Measurements from ENCODE around the gene SLC25A22.

The SLC25A22 gene

DNA sequence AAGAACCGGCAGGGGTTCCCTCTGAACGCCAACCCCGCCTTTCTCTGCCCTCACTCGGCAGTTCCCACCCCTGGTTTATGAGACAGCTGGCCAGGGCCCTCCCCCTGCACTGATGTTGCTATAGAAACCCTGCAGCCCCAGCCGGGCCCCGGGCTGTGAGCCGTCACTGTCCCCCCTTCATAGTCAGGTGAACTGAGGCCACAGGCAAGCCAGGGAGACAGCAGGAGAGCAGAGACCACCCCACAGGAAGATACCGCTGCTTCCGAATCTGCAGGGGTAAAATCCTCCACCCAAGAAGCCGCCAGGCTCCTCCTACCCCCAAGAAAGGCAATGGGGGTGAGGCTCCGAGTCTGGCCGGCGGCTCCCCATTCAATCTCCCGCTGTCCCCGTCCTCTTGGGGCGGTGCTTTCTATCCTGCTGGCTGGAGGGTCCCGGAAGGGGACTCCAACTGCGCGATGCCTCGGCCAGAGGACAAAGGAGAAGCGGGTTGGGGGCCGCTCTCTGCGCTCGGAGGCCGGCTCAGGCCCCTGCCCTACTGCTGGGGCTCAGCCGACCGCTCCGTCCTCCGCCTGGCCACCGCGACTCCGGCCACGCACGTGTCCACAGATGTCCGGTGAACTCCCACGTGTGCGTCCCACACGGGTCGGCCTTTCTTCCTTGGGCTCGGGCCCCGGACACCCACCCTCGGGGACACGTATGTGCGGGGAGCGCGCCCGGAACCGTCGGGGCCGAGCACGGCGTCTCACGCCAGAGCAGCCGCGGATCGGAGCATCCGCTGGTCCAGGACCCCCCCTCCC is 587 bp downstream of the SLC25A22 start:
- peak; percentile 69 to 71 for DNase-seq (ENCODE audit: low read depth in 1 of 2, low spot score in 1 of 2)
- H3K27ac ChIP-seq (replicated peaks) = peak overlapping the region; percentile 78
- no peak for TF ChIP-seq GABPA (IDR thresholded peaks at IDR 0.05; ENCODE audit: low read depth)
- TF ChIP-seq POLR2AphosphoS5 (IDR thresholded peaks at IDR 0.05; ENCODE audit: low read depth) = peak; percentile 34; the same call in 1 of the 2 replicates
- H3K27me3 ChIP-seq (ENCODE audit: insufficient read depth, poor library complexity, severe bottlenecking) = no peaks in the 10 kb centered on the region
- peak overlapping the region; percentile 69 for H3K4me3 ChIP-seq (replicated peaks; ENCODE audit: insufficient read depth, low read length)

DNA sequence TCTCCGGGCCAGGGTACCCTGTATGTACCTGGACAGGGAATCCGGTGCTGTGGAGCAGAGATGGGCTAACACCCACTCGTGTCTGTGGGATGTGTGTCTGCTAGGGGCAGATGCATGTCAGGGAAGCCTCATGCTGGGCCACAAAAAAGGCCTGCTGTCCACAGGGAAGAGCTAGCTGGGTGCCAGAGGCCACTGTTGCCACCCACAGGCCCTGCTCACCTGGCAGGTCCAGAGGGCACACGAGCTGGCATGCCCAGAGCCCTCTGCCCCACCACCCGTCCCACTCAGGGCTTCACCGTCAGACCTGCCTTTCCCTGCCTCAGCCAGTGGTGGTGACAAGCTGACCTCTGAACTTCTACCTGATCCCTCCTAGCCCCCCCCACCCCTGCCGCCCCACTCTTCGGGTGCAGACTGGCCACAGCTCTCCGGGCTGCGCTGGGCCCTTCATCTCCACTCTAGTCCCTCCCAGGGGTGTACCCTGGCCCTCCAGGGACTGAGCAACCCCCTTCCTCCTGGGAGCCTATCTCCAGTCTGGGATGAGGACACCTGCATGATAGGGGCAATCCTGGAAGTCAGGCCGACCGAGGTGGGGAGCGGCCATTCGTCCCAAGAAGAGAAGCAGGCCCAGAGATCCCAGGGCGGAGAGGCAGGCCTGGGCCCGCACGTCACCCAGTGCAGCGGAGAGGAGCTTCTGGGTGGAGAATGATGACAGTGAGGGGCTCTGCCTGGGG is 1.4 kb downstream of the SLC25A22 start:
- Histone ChIP-seq H3K27ac (replicated peaks) (peak overlapping the region; percentile 78), H3K27me3 (ENCODE audit: insufficient read depth, poor library complexity, severe bottlenecking) (no peaks in the 10 kb centered on the region), H3K4me3 (replicated peaks; ENCODE audit: insufficient read depth, low read length) (peak overlapping the region; percentile 69)
- no peak for DNase-seq (ENCODE audit: low read depth in 1 of 2, low spot score in 1 of 2)
- no peak for TF ChIP-seq POLR2AphosphoS5 (IDR thresholded peaks at IDR 0.05; ENCODE audit: low read depth)
- TF ChIP-seq, protein P1, sequence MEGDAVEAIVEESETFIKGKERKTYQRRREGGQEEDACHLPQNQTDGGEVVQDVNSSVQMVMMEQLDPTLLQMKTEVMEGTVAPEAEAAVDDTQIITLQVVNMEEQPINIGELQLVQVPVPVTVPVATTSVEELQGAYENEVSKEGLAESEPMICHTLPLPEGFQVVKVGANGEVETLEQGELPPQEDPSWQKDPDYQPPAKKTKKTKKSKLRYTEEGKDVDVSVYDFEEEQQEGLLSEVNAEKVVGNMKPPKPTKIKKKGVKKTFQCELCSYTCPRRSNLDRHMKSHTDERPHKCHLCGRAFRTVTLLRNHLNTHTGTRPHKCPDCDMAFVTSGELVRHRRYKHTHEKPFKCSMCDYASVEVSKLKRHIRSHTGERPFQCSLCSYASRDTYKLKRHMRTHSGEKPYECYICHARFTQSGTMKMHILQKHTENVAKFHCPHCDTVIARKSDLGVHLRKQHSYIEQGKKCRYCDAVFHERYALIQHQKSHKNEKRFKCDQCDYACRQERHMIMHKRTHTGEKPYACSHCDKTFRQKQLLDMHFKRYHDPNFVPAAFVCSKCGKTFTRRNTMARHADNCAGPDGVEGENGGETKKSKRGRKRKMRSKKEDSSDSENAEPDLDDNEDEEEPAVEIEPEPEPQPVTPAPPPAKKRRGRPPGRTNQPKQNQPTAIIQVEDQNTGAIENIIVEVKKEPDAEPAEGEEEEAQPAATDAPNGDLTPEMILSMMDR (IDR thresholded peaks at IDR 0.05; ENCODE audit: insufficient read depth, low read length) = no peak
- TF ChIP-seq, protein P2, sequence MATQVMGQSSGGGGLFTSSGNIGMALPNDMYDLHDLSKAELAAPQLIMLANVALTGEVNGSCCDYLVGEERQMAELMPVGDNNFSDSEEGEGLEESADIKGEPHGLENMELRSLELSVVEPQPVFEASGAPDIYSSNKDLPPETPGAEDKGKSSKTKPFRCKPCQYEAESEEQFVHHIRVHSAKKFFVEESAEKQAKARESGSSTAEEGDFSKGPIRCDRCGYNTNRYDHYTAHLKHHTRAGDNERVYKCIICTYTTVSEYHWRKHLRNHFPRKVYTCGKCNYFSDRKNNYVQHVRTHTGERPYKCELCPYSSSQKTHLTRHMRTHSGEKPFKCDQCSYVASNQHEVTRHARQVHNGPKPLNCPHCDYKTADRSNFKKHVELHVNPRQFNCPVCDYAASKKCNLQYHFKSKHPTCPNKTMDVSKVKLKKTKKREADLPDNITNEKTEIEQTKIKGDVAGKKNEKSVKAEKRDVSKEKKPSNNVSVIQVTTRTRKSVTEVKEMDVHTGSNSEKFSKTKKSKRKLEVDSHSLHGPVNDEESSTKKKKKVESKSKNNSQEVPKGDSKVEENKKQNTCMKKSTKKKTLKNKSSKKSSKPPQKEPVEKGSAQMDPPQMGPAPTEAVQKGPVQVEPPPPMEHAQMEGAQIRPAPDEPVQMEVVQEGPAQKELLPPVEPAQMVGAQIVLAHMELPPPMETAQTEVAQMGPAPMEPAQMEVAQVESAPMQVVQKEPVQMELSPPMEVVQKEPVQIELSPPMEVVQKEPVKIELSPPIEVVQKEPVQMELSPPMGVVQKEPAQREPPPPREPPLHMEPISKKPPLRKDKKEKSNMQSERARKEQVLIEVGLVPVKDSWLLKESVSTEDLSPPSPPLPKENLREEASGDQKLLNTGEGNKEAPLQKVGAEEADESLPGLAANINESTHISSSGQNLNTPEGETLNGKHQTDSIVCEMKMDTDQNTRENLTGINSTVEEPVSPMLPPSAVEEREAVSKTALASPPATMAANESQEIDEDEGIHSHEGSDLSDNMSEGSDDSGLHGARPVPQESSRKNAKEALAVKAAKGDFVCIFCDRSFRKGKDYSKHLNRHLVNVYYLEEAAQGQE (IDR thresholded peaks at IDR 0.05; ENCODE audit: insufficient replicate concordance, low read depth) = no peak
- no peak for TF ChIP-seq GABPA (IDR thresholded peaks at IDR 0.05; ENCODE audit: low read depth)
- TF ChIP-seq SPI1 (IDR thresholded peaks at IDR 0.05; ENCODE audit: borderline replicate concordance, low read depth) = no peak

DNA sequence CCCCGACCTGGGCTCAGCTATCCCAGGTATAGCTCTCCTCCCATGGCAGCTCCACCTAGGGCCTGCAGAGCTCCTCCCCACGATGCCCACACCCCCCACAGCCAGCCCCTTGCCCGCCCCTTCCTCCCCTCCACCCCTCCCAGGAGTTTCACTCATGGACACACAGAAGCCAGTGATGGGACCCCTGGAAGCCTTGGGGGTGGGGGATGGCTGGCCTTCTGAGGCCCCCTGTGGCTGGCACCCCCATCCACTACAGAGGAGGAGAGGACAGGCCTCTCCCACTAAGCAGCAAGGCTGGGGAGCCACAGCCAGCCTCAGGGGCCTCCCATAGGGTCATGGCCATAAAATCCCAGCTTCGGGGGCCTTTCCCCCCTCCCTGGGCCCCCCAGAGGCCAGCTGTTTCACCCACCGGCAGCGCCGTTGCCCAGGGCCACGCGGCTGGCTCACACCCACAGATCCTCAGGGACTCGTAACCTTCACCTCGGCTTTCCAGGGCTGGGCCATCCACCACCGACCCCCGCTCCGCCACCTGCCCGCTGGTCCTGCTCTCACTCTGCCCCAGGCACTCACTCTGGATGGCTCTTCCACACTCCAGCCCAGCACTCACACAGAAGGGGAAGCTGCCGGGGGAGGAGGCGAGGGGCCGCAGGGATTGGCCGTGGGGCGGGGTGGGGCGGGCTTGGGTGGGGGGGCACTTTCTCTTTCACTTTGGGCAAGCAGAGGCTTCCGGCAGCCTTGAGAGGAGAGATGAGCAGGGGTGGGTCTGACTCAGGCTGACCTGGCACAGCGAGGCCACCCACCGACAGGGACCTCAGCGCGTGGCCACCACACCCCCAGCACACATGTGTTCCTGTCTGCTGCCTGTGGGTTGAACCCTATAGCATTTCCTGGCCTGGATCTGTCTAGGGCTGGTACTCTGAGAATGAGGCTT is 2.2 kb downstream of the SLC25A22 start:
- DNase-seq (ENCODE audit: low read depth in 1 of 2, low spot score in 1 of 2) = peak; percentile 73 to 86
- Histone ChIP-seq H3K27ac (replicated peaks) (peak overlapping the region; percentile 78), H3K4me3 (replicated peaks; ENCODE audit: insufficient read depth, low read length) (peak overlapping the region; percentile 69), H3K27me3 (ENCODE audit: insufficient read depth, poor library complexity, severe bottlenecking) (no peaks in the 10 kb centered on the region)
- no peak for TF ChIP-seq GABPA (IDR thresholded peaks at IDR 0.05; ENCODE audit: low read depth)
- TF ChIP-seq, protein P1 (IDR thresholded peaks at IDR 0.05; ENCODE audit: insufficient read depth, low read length) = no peak
- TF ChIP-seq, protein P2 (IDR thresholded peaks at IDR 0.05; ENCODE audit: insufficient replicate concordance, low read depth) = no peak
- peak; percentile 51; the same call in 1 of the 2 replicates for TF ChIP-seq POLR2AphosphoS5 (IDR thresholded peaks at IDR 0.05; ENCODE audit: low read depth)
- TF ChIP-seq SPI1 (IDR thresholded peaks at IDR 0.05; ENCODE audit: borderline replicate concordance, low read depth) = peak; percentile 5; the same call in 1 of the 2 replicates
